Transverse colon (tissue), 4 donors: Measurements from ENCODE around the gene OR2D2. TPM values are rescaled to one million over a fixed set of nuclear protein-coding genes. Genes with fewer than 3 reads are reported as not detected.

ENCODE experiments used
- DNase-seq: peaks from one replicate; pipeline ENCODE4 v3.0.0-alpha.2; 2019
- H3K27ac ChIP-seq, 4 donors: fragments of 200-600 bp; sonication (generic); 2 replicates each; pipeline ENCODE4 v1.5.1; 2016 to 2018; ENCODE audit warnings: inconsistent platforms in 4 of 4
- H3K27me3 ChIP-seq: fragments of 200-600 bp; sonication (generic); 2 replicates; pipeline ENCODE4 v1.5.1; 2017; ENCODE audit warnings: inconsistent platforms
- H3K36me3 ChIP-seq, 4 donors: fragments of 200-600 bp; sonication (generic); 2 replicates each; pipeline ENCODE4 v1.5.1; 2017 to 2019; ENCODE audit warnings: inconsistent platforms in 4 of 4
- H3K4me1 ChIP-seq, 4 donors: fragments of 200-600 bp; sonication (generic); 2 replicates each; pipeline ENCODE4 v1.5.1; 2017 to 2020; ENCODE audit warnings: inconsistent platforms in 4 of 4
- H3K4me3 ChIP-seq, 4 donors: fragments of 200-600 bp; sonication (generic); 1 replicate in 1 of 4; 2 replicates in 3 of 4; pipeline versions ENCODE4 v1.5.1 to v1.6.1; 2017 to 2019; ENCODE audit warnings: inconsistent platforms in 4 of 4
- H3K9me3 ChIP-seq, 2 donors: fragments of 200-600 bp; sonication (generic); 2 replicates each; pipeline ENCODE4 v1.5.1; 2017 to 2019; ENCODE audit warnings: inconsistent platforms in 2 of 2
- EP300 ChIP-seq: sonication (generic); formaldehyde crosslinking; IDR thresholded peaks from one replicate; pipeline ENCODE4 v1.6.1; 2017; ENCODE audit warnings: antibody characterized with exemption, low read depth
- POLR2A ChIP-seq: fragments of 450-650 bp; IDR thresholded peaks from one replicate; pipeline ENCODE4 v1.6.1; 2016; ENCODE audit warnings: antibody characterized with exemption, mild to moderate bottlenecking, moderate library complexity
- POLR2AphosphoS5 ChIP-seq, 3 donors: sonication (generic); formaldehyde crosslinking; IDR thresholded peaks; one replicate each; pipeline ENCODE4 v1.6.1; 2016; ENCODE audit warnings: antibody characterized with exemption in 3 of 3
- WGBS, 2 donors: methylation state at CpG; one replicate each; pipeline ENCODE4 v1.1.5; 2018; ENCODE audit warnings: low coverage in 1 of 2; 5-methylcytosine and 5-hydroxymethylcytosine counted together
- in situ Hi-C, 4 donors: fragments of 200-750 bp; cut with MboI; loops; one replicate each; pipeline versions ENCODE4 v1.15.0 to v1.15.1; 2017; ENCODE audit warnings: low sequenced_read_pairs in 3 of 4, low pct_ligation_motif_present in 1 of 4, low pct_unique_long_range_greater_than_20kb in 1 of 4
- intact Hi-C: fragments of 100-400 bp; cut with DNase I; formaldehyde crosslinking; loops from one replicate; pipeline ENCODE4 v1.15.1; 2023; ENCODE audit warnings: low total_unique reads
- total RNA-seq, 4 donors: library from RNA; depleted of rRNA; stranded (reverse); fragments of >200 nt; gene quantifications; one replicate each; pipeline ENCODE4 v1.1.0, GENCODE V29; 2016
- TF ChIP-seq, protein P1 (sequence below), 5 experiments: fragments of 200-600 bp in 3 of 5; fragments of 450-650 bp in 2 of 5; sonication (generic) in 3 of 5; IDR thresholded peaks; 1 replicate in 2 of 5; 2 replicates in 3 of 5; pipeline ENCODE4 v1.5.1; 2016 to 2017; ENCODE audit warnings: antibody characterized with exemption in 5 of 5, inconsistent platforms in 3 of 5, mild to moderate bottlenecking in 2 of 5, moderate library complexity in 1 of 5

OR2D2 gene
- total RNA-seq, 4 donors from 2014 or later = 0.64 to 1.4 TPM; not detected in 2

GRCh38 chr11:6845383-6845782 lies 46.9 kb downstream of the OR2D2 start, which contains the start of gene OR10A5:
Gene OR10A5, plus strand, starts transcription at chr11:6845683. Its CDS starts 0 bp downstream, at chr11:6845683.
- Histone ChIP-seq H3K4me3 (no peak within 1 kb of the TSS), H3K27me3 (no peaks in the 10 kb centered on the region), H3K4me1 (no peaks in the 10 kb centered on the region), H3K9me3 (no peaks in the 10 kb centered on the region), H3K36me3 (no peaks in the 10 kb centered on the region), H3K27ac (no peak within 1 kb of the TSS)
- in situ Hi-C loops (no loop called here), intact Hi-C loops (no loop called here)
- DNase-seq = no peak
- 70 to 79% methylated on average over 3 of the region's 3 CpGs for WGBS, 2 donors
- TF ChIP-seq, protein P1, sequence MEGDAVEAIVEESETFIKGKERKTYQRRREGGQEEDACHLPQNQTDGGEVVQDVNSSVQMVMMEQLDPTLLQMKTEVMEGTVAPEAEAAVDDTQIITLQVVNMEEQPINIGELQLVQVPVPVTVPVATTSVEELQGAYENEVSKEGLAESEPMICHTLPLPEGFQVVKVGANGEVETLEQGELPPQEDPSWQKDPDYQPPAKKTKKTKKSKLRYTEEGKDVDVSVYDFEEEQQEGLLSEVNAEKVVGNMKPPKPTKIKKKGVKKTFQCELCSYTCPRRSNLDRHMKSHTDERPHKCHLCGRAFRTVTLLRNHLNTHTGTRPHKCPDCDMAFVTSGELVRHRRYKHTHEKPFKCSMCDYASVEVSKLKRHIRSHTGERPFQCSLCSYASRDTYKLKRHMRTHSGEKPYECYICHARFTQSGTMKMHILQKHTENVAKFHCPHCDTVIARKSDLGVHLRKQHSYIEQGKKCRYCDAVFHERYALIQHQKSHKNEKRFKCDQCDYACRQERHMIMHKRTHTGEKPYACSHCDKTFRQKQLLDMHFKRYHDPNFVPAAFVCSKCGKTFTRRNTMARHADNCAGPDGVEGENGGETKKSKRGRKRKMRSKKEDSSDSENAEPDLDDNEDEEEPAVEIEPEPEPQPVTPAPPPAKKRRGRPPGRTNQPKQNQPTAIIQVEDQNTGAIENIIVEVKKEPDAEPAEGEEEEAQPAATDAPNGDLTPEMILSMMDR (IDR thresholded peaks at IDR 0.05) = no peak
- TF ChIP-seq EP300 = no peak
- no peak for TF ChIP-seq POLR2A
- TF ChIP-seq POLR2AphosphoS5 (IDR thresholded peaks at IDR 0.05) = no peak

DNA sequence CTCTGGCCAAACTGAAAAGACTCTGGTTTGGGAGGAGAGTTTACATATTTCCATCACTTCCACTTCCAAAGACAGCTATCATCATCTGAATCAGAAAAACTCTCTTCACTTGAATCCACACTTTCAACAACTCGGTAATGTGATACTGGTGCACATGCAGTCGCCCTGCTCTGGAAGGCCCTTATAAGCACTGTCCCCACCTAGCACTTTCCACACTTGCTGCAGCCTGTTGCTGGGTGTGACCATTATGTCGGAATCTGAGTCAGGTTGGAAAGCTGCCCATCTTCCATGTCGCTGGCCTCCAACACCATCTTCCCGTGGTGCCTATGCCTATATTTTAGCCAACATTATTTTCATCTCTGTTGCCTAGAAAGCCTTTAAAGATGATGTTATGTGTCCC lies 47.9 kb downstream of the OR2D2 start:
- H3K36me3 ChIP-seq = no peaks in the 10 kb centered on the region
- 94 to 100% methylated on average over 3 to 5 of the region's 5 CpGs for WGBS, 2 donors

GRCh38 chr11:6843670-6844069 lies 48.6 kb downstream of the OR2D2 start:
- Histone ChIP-seq H3K9me3 (no peaks in the 10 kb centered on the region), H3K4me1 (no peaks in the 10 kb centered on the region), H3K27me3 (no peaks in the 10 kb centered on the region), H3K36me3 (no peaks in the 10 kb centered on the region), H3K4me3 (no peak overlapping the region), H3K27ac (no peak overlapping the region)
- WGBS, 2 donors = 46 to 79% methylated on average over 2 of the region's 2 CpGs
- DNase-seq = no peak
- TF ChIP-seq EP300 = no peak
- TF ChIP-seq, protein P1 (IDR thresholded peaks at IDR 0.05) = no peak
- no peak for TF ChIP-seq POLR2A
- TF ChIP-seq POLR2AphosphoS5 (IDR thresholded peaks at IDR 0.05) = no peak
- in situ Hi-C loops = no loop called here
- intact Hi-C loops = no loop called here

More for the DNA sequence above, 47.9 kb downstream of the OR2D2 start:
- H3K27ac ChIP-seq = no peak overlapping the region
- intact Hi-C loops (no loop called here), in situ Hi-C loops (no loop called here)
- TF ChIP-seq POLR2A (no peak), POLR2AphosphoS5 (IDR thresholded peaks at IDR 0.05) (no peak), EP300 (no peak)
- TF ChIP-seq, protein P1 (IDR thresholded peaks at IDR 0.05) = no peak
- DNase-seq = no peak
- no peaks in the 10 kb centered on the region for H3K4me1 ChIP-seq
- no peaks in the 10 kb centered on the region for H3K27me3 ChIP-seq
- H3K4me3 ChIP-seq = no peak overlapping the region
- no peaks in the 10 kb centered on the region for H3K9me3 ChIP-seq

- H3K4me1 ChIP-seq = no peaks in the 10 kb centered on the region
- no peak overlapping the region for H3K4me3 ChIP-seq
- TF ChIP-seq POLR2AphosphoS5 (IDR thresholded peaks at IDR 0.05) (no peak), POLR2A (no peak), EP300 (no peak)
- TF ChIP-seq, protein P1 (IDR thresholded peaks at IDR 0.05) = no peak
- in situ Hi-C loops = no loop called here
- DNase-seq = no peak
- no peak overlapping the region for H3K27ac ChIP-seq
- intact Hi-C loops = no loop called here
- no peaks in the 10 kb centered on the region for H3K9me3 ChIP-seq
- H3K36me3 ChIP-seq = no peaks in the 10 kb centered on the region
- no peaks in the 10 kb centered on the region for H3K27me3 ChIP-seq
These were observed 50.6 kb downstream of the OR2D2 start for GRCh38 chr11:6841694-6842093.

Other genes starting within 250 kb of the OR2D2 start
- 10 to 100 TPM in 3 of 4 donors, 1 to 10 TPM in 1; 5.5 to 17.7 (median 14.0) TPM for gene DCHS1, start 236.7 kb downstream of the OR2D2 start, total RNA-seq
- 10 to 100 TPM in 3 of 4 donors, 1 to 10 TPM in 1; 9.3 to 62.9 (median 14.2) TPM for gene MRPL17, start 209.2 kb downstream of the OR2D2 start, total RNA-seq
- gene OR2AG2, start 120.5 kb downstream of the OR2D2 start, total RNA-seq = 10 to 100 TPM in 1 of 4 donors, under 1 TPM in 3; 0.14 to 17.2 (median 0.79) TPM
- gene OR2AG1, start 109.5 kb downstream of the OR2D2 start, total RNA-seq = not detected
- gene OR6A2, start 92.8 kb downstream of the OR2D2 start, total RNA-seq = 1 to 10 TPM in 1 of 4 donors, under 1 TPM in 1, not detected in 2; 0.27 to 1.3 TPM
- not detected for gene OR10A5, start 46.8 kb downstream of the OR2D2 start, total RNA-seq
- gene OR10A2, start 29.4 kb downstream of the OR2D2 start, total RNA-seq = not detected
- gene OR10A4, start 15.9 kb downstream of the OR2D2 start, total RNA-seq = not detected
- gene OR2D3, start 28.5 kb upstream of the OR2D2 start, total RNA-seq = not detected
- 10 to 100 TPM in 1 of 4 donors, 1 to 10 TPM in 3; 1.1 to 10.6 (median 3.1) TPM for gene ZNF215, start 33.9 kb upstream of the OR2D2 start, total RNA-seq
- 1 to 10 TPM in 2 of 4 donors, under 1 TPM in 1, not detected in 1; 0.60 to 2.4 (median 1.1) TPM for gene ZNF214, start 127.8 kb upstream of the OR2D2 start, total RNA-seq
- under 1 TPM in 2 of 4 donors, not detected in 2; 0.41 to 0.48 TPM for gene NLRP14, start 128.0 kb upstream of the OR2D2 start, total RNA-seq
- gene RBMXL2, start 196.5 kb upstream of the OR2D2 start, total RNA-seq = 1 to 10 TPM in 1 of 4 donors, under 1 TPM in 1, not detected in 2; 0.79 to 1.2 TPM